Measurements from ENCODE around the gene AOAH. TPM values are rescaled to one million over a fixed set of nuclear protein-coding genes. Genes with fewer than 3 reads are reported as not detected.
A peak's percentile ranks its signal among the peaks of the same experiment; 100 is the strongest.

Gene AOAH
- total and polyA plus RNA-seq, 2 experiments from 2014 or later: not detected

GRCh38 chr7:36475381-36475780, 248.9 kb downstream of the AOAH start:
- Histone ChIP-seq H3K27ac (no peak overlapping the region), H3K9me3 (ENCODE audit: low read depth) (no peaks in the 10 kb centered on the region), H3K27me3 (no peaks in the 10 kb centered on the region), H3K4me3 (no peak overlapping the region), H3K4me1 (ENCODE audit: low read depth) (no peaks in the 10 kb centered on the region), H3K36me3 (no peaks in the 10 kb centered on the region)
- TF ChIP-seq CTCF (IDR thresholded peaks at IDR 0.05; ENCODE audit: low read depth, low read length): no peak
- no peak for DNase-seq (ENCODE audit: low read depth in 1 of 2, low spot score in 1 of 2)

- no peak overlapping the region for H3K27ac ChIP-seq
- no peak for DNase-seq (ENCODE audit: low read depth in 1 of 2, low spot score in 1 of 2)
- H3K27me3 ChIP-seq: no peaks in the 10 kb centered on the region
- no peaks in the 10 kb centered on the region for H3K36me3 ChIP-seq
- no peaks in the 10 kb centered on the region for H3K9me3 ChIP-seq (ENCODE audit: low read depth)
- H3K4me3 ChIP-seq: no peak overlapping the region
- H3K4me1 ChIP-seq (ENCODE audit: low read depth): no peaks in the 10 kb centered on the region
- no peak for TF ChIP-seq CTCF (IDR thresholded peaks at IDR 0.05; ENCODE audit: low read depth, low read length)
These were observed 249.3 kb downstream of the AOAH start for GRCh38 chr7:36475011-36475342.

DNA sequence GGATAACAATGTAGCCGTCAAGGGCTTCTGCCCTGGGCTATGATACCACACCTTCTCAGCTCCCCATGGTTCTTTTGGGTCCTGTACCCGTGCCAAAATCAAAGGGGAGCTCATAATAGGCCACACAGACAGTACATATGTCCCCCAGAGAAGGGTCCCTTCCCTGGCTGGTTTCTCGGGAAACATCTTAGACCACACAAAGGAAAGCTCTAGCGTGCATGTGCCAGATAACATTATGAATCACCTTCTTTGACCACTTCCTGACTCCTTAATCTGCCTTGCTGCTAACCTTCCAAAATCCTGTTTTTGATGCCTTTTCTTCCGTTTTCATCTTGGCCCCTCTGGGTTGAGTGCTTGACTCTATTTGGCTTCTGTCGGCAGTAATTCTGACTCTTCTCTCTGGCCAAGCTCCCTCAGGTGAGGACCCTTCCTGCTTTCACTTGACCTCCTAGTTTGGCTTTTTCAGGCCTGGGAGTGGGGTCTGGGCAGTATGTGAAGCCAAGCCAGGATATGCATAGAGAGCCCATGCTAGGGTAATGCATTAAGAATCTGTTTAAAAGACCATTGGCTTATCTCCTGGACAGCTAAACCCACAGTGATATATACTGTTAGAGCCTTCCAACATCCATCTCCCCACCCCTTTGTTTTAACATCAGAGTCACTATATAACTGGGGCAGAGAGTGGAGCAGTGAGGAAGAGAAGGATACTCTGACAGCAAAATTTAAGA, 249.8 kb downstream of the AOAH start:
- Histone ChIP-seq H3K36me3 (no peaks in the 10 kb centered on the region), H3K27me3 (no peaks in the 10 kb centered on the region), H3K9me3 (ENCODE audit: low read depth) (no peaks in the 10 kb centered on the region), H3K27ac (no peak overlapping the region), H3K4me3 (no peak overlapping the region), H3K4me1 (ENCODE audit: low read depth) (no peaks in the 10 kb centered on the region)
- no peak for TF ChIP-seq CTCF (IDR thresholded peaks at IDR 0.05; ENCODE audit: low read depth, low read length)
- DNase-seq (ENCODE audit: low read depth in 1 of 2, low spot score in 1 of 2): peak in 1 of 2 donors; percentile 53

GRCh38 chr7:36473454-36474282, 250.6 kb downstream of the AOAH start:
- peak; percentile 66 for TF ChIP-seq CTCF (IDR thresholded peaks at IDR 0.05; ENCODE audit: low read depth, low read length)
- H3K27ac ChIP-seq: no peak overlapping the region
- H3K4me3 ChIP-seq: no peak overlapping the region
- no peaks in the 10 kb centered on the region for H3K27me3 ChIP-seq
- no peaks in the 10 kb centered on the region for H3K4me1 ChIP-seq (ENCODE audit: low read depth)
- H3K36me3 ChIP-seq: no peaks in the 10 kb centered on the region
- H3K9me3 ChIP-seq (ENCODE audit: low read depth): no peaks in the 10 kb centered on the region
- peak; percentile 48 to 72 for DNase-seq (ENCODE audit: low read depth in 1 of 2, low spot score in 1 of 2)

DNA sequence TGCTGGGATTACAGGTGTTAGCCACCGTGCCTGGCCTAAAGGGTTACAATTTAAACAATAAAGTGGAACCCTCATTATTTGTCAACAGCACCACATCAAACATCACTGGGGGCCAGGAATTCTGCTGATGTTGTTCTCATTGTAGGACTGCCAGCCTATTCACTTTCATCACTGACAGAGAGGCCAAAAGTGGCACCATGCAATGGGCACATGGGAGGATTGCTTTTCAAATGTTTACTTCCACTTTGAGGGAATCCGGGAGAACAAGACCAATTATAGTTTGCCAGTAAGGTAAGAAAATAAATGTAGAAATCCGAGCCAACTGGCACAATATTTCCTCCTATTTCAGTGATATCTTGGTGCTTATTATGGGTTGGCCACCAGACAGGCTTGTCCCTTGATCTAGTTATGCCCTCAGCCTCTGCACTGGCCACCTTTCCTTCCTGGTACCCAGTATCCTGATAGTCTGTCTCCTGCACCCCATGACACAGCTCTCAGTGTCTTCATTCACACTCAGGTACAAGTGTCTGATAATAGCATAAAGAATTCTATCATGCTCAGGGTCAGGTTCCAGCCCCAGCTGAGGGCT, 252.1 kb downstream of the AOAH start:
- no peak for DNase-seq (ENCODE audit: low read depth in 1 of 2, low spot score in 1 of 2)
- Histone ChIP-seq H3K27ac (no peak overlapping the region), H3K36me3 (no peaks in the 10 kb centered on the region), H3K4me1 (ENCODE audit: low read depth) (no peaks in the 10 kb centered on the region), H3K27me3 (no peaks in the 10 kb centered on the region), H3K9me3 (ENCODE audit: low read depth) (no peaks in the 10 kb centered on the region), H3K4me3 (no peak overlapping the region)
- no peak for TF ChIP-seq CTCF (IDR thresholded peaks at IDR 0.05; ENCODE audit: low read depth, low read length)

All from cardiac muscle cell (in vitro differentiated cells and primary cell).